ENCODE results near the gene CRACDL.

- TF ChIP-seq ISL1 (CRISPR knock-in tag; IDR thresholded peaks at IDR 0.05) (no peak), ZFP3 (CRISPR knock-in tag; IDR thresholded peaks at IDR 0.05) (no peak), ARNTL (CRISPR knock-in tag; IDR thresholded peaks at IDR 0.05; ENCODE audit: borderline replicate concordance, low read depth) (no peak), BACH2 (CRISPR knock-in tag; IDR thresholded peaks at IDR 0.05; ENCODE audit: borderline replicate concordance) (no peak), OSR1 (CRISPR knock-in tag; IDR thresholded peaks at IDR 0.05) (no peak)
- TF ChIP-seq, protein P1, sequence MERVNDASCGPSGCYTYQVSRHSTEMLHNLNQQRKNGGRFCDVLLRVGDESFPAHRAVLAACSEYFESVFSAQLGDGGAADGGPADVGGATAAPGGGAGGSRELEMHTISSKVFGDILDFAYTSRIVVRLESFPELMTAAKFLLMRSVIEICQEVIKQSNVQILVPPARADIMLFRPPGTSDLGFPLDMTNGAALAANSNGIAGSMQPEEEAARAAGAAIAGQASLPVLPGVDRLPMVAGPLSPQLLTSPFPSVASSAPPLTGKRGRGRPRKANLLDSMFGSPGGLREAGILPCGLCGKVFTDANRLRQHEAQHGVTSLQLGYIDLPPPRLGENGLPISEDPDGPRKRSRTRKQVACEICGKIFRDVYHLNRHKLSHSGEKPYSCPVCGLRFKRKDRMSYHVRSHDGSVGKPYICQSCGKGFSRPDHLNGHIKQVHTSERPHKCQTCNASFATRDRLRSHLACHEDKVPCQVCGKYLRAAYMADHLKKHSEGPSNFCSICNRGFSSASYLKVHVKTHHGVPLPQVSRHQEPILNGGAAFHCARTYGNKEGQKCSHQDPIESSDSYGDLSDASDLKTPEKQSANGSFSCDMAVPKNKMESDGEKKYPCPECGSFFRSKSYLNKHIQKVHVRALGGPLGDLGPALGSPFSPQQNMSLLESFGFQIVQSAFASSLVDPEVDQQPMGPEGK (CRISPR knock-in tag; IDR thresholded peaks at IDR 0.05; ENCODE audit: borderline replicate concordance), result no peak
These were observed 60.3 kb downstream of the CRACDL start for GRCh38 chr2:98875746-98876145.

All from SK-N-SH treated with all-trans-retinoic acid at 6 μM for 48 hours (cell line).